IMR-90 (cell line): ENCODE results near the gene FOXK1. TPM values are rescaled to one million over a fixed set of nuclear protein-coding genes. Genes with fewer than 3 reads are reported as not detected.

Source experiments
- ATAC-seq: fragments of 200-7000 bp; cut with Tn5 transposase; 2 replicates; pipeline ENCODE4 v1.9.1; 2020; ENCODE audit warnings: low read depth, mild to moderate bottlenecking, moderate library complexity
- BruUV-seq: library from RNA; stranded (reverse); fragments of 400-500 nt; replicated peaks from 2 replicates; lab custom pipeline; 2021; lab: Mats Ljungman, UMichigan
- CTCF ChIA-PET: fragments of 300-600 bp; formaldehyde crosslinking; extraction: SDS; loops from one replicate; lab custom pipeline; 2021; ENCODE audit warnings: antibody characterized with exemption; lab: Yijun Ruan, JAX
- POLR2A ChIA-PET: fragments of 300-600 bp; sonication (Branson Sonifier 250); formaldehyde crosslinking; loops from one replicate; lab custom pipeline; 2022; ENCODE audit warnings: antibody characterized with exemption; ENCODE audit not compliant: unreplicated experiment; lab: Charles Lee
- DNase-seq: peaks from one replicate; pipeline ENCODE4 v3.0.0; 2013
- H2AFZ ChIP-seq: replicated peaks from 2 replicates; pipeline ENCODE3; 2013; ENCODE audit warnings: low read length, mild to moderate bottlenecking; ENCODE audit not compliant: poor library complexity
- H2AK5ac ChIP-seq: 2 replicates; pipeline ENCODE4 v1.6.1; 2013; ENCODE audit warnings: low read depth, low read length, inconsistent platforms
- H2AK9ac ChIP-seq: replicated peaks from 2 replicates; pipeline ENCODE3; 2013; ENCODE audit warnings: mild to moderate bottlenecking, low read depth, low read length, moderate library complexity; ENCODE audit not compliant: poor library complexity
- H2BK120ac ChIP-seq: 2 replicates; pipeline ENCODE4 v1.6.1; 2013; ENCODE audit warnings: low read depth, low read length, inconsistent platforms
- H2BK15ac ChIP-seq: 3 replicates; pipeline ENCODE4 v1.6.1; 2013; ENCODE audit warnings: low read depth, low read length, inconsistent platforms
- H2BK20ac ChIP-seq: 2 replicates; pipeline ENCODE4 v1.6.1; 2013; ENCODE audit warnings: low read depth, mild to moderate bottlenecking, inconsistent platforms, low read length, moderate library complexity
- H2BK5ac ChIP-seq: 2 replicates; pipeline ENCODE4 v1.6.1; 2013; ENCODE audit warnings: mild to moderate bottlenecking, low read depth, low read length, inconsistent platforms; ENCODE audit not compliant: poor library complexity, severe bottlenecking
- H3K14ac ChIP-seq: replicated peaks from 2 replicates; pipeline ENCODE4 v1.6.1; 2013; ENCODE audit warnings: low read depth, low read length, inconsistent platforms
- H3K18ac ChIP-seq: 2 replicates; pipeline ENCODE4 v1.6.1; 2013; ENCODE audit warnings: low read depth, low read length, control low read depth
- H3K23ac ChIP-seq: 2 replicates; pipeline ENCODE4 v1.6.1; 2013; ENCODE audit warnings: low read depth, low read length, inconsistent platforms
- H3K27ac ChIP-seq: 2 replicates; pipeline ENCODE4 v1.5.1; 2013; ENCODE audit warnings: mild to moderate bottlenecking, control low read depth, low read length; ENCODE audit not compliant: insufficient read depth
- H3K27me3 ChIP-seq: 2 replicates; pipeline ENCODE4 v1.6.1; 2013; ENCODE audit warnings: low read length; ENCODE audit not compliant: control insufficient read depth, insufficient read depth
- H3K36me3 ChIP-seq: 2 replicates; pipeline ENCODE4 v1.6.1; 2013; ENCODE audit warnings: low read length, mixed read lengths; ENCODE audit not compliant: control insufficient read depth, insufficient read depth
- H3K4ac ChIP-seq: 2 replicates; pipeline ENCODE4 v1.6.1; 2013; ENCODE audit warnings: low read depth, low read length, inconsistent platforms
- H3K4me1 ChIP-seq: 2 replicates; pipeline ENCODE4 v1.6.1; 2013; ENCODE audit warnings: low read length, mixed read lengths; ENCODE audit not compliant: control insufficient read depth, insufficient read depth
- H3K4me2 ChIP-seq: 2 replicates; pipeline ENCODE4 v1.6.1; 2013; ENCODE audit warnings: low read depth, mild to moderate bottlenecking, control low read depth, low read length, moderate library complexity
- H3K4me3 ChIP-seq: 2 replicates; pipeline ENCODE4 v1.5.1; 2013; ENCODE audit warnings: low read depth, mild to moderate bottlenecking, control low read depth, low read length, moderate library complexity; ENCODE audit not compliant: insufficient read depth
- H3K56ac ChIP-seq: 2 replicates; pipeline ENCODE4 v1.6.1; 2013; ENCODE audit warnings: low read length, inconsistent platforms; ENCODE audit not compliant: insufficient read depth; ENCODE audit errors: extremely low read depth
- H3K79me1 ChIP-seq, 2 experiments: 2 replicates each; pipeline ENCODE4 v1.6.1; 2013; ENCODE audit warnings: low read length in 2 of 2, inconsistent platforms in 1 of 2, low read depth in 1 of 2
- H3K9ac ChIP-seq: 2 replicates; pipeline ENCODE4 v1.6.1; 2013; ENCODE audit warnings: low read depth, low read length, control low read depth
- H3K9me1 ChIP-seq: 2 replicates; pipeline ENCODE4 v1.6.1; 2013; ENCODE audit warnings: low read length, inconsistent platforms; ENCODE audit not compliant: insufficient read depth
- H3K9me3 ChIP-seq: 2 replicates; pipeline ENCODE4 v1.6.1; 2013; ENCODE audit warnings: low read length; ENCODE audit not compliant: control insufficient read depth, insufficient read depth
- H4K20me1 ChIP-seq: 2 replicates; pipeline ENCODE4 v1.6.1; 2013; ENCODE audit warnings: low read length, inconsistent platforms; ENCODE audit not compliant: insufficient read depth
- H4K5ac ChIP-seq: 2 replicates; pipeline ENCODE4 v1.6.1; 2013; ENCODE audit warnings: mild to moderate bottlenecking, low read depth, low read length, control low read depth
- H4K8ac ChIP-seq, 2 experiments: 2 replicates each; pipeline ENCODE4 v1.6.1; 2013; ENCODE audit warnings: low read depth in 2 of 2, low read length in 2 of 2, control low read depth in 1 of 2, inconsistent platforms in 1 of 2
- H4K91ac ChIP-seq: 2 replicates; pipeline ENCODE4 v1.6.1; 2013; ENCODE audit warnings: low read depth, low read length, inconsistent platforms; ENCODE audit not compliant: insufficient read depth
- BHLHE40 ChIP-seq: fragments of 150-350 bp; IDR thresholded peaks from 2 replicates; pipeline ENCODE4 v1.6.1; 2016; ENCODE audit warnings: mild to moderate bottlenecking, low read depth, low read length
- CEBPB ChIP-seq: IDR thresholded peaks from 2 replicates; pipeline ENCODE4 v1.6.1; 2012; ENCODE audit warnings: low read depth, low read length, improper control_type of control experiment
- CHD1 ChIP-seq: IDR thresholded peaks from 2 replicates; pipeline ENCODE4 v1.6.1; 2012; ENCODE audit warnings: low read depth, low read length, improper control_type of control experiment
- CTCF ChIP-seq: conservative IDR thresholded peaks from 2 replicates; pipeline ENCODE4 v1.5.1; 2012; ENCODE audit warnings: mild to moderate bottlenecking, low read depth, low read length, improper control_type of control experiment
- ELK1 ChIP-seq: fragments of 150-350 bp; IDR thresholded peaks from 2 replicates; pipeline ENCODE4 v1.6.1; 2016; ENCODE audit warnings: low read depth, mild to moderate bottlenecking, low read length, moderate library complexity, borderline replicate concordance
- FOS ChIP-seq: fragments of 150-350 bp; IDR thresholded peaks from 2 replicates; pipeline ENCODE4 v1.6.1; 2016; ENCODE audit warnings: low read depth, low read length
- MAFK ChIP-seq: IDR thresholded peaks from 2 replicates; pipeline ENCODE4 v1.6.1; 2012; ENCODE audit warnings: low read depth, low read length, improper control_type of control experiment
- MAZ ChIP-seq: IDR thresholded peaks from 2 replicates; pipeline ENCODE4 v1.6.1; 2012; ENCODE audit warnings: low read depth, mild to moderate bottlenecking, low read length, improper control_type of control experiment, moderate library complexity, borderline replicate concordance
- MXI1 ChIP-seq: IDR thresholded peaks from 2 replicates; pipeline ENCODE4 v1.6.1; 2012; ENCODE audit warnings: low read depth, mild to moderate bottlenecking, low read length, moderate library complexity, borderline replicate concordance
- NFE2L2 ChIP-seq: fragments of 150-350 bp; IDR thresholded peaks from 2 replicates; pipeline ENCODE4 v1.6.1; 2016; ENCODE audit warnings: low read depth, mild to moderate bottlenecking, low read length
- POLR2A ChIP-seq: IDR thresholded peaks from 2 replicates; pipeline ENCODE4 v1.6.1; 2012; ENCODE audit warnings: mild to moderate bottlenecking, low read depth, low read length
- RAD21 ChIP-seq: IDR thresholded peaks from 2 replicates; pipeline ENCODE4 v1.6.1; 2012; ENCODE audit warnings: low read length, improper control_type of control experiment
- RCOR1 ChIP-seq: IDR thresholded peaks from 2 replicates; pipeline ENCODE4 v1.6.1; 2012; ENCODE audit warnings: mild to moderate bottlenecking, low read length, improper control_type of control experiment; ENCODE audit not compliant: insufficient replicate concordance
- RFX5 ChIP-seq: IDR thresholded peaks from 2 replicates; pipeline ENCODE4 v1.8.0; 2012; ENCODE audit warnings: low read depth, mild to moderate bottlenecking, low read length, moderate library complexity
- SMC3 ChIP-seq: fragments of 150-350 bp; IDR thresholded peaks from 2 replicates; pipeline ENCODE4 v1.6.1; 2016; ENCODE audit warnings: low read depth, mild to moderate bottlenecking, antibody characterized with exemption, low read length, moderate library complexity
- USF2 ChIP-seq: fragments of 150-350 bp; IDR thresholded peaks from 2 replicates; pipeline ENCODE4 v1.6.1; 2017; ENCODE audit warnings: mild to moderate bottlenecking, antibody characterized with exemption, low read length, low read depth
- WGBS, 2 experiments: methylation state at CpG; one replicate each; pipeline versions ENCODE4 v1.1.5 to v1.1.7; 2013; ENCODE audit warnings: missing lambda C conversion rate in 2 of 2; ENCODE audit not compliant: insufficient read length in 1 of 2; ENCODE audit errors: extremely low coverage in 2 of 2; 5-methylcytosine and 5-hydroxymethylcytosine counted together
- dilution Hi-C: fragments of 300-500 bp; cut with HindIII; formaldehyde crosslinking; loops from one replicate; pipeline ENCODE4 v1.14.3; 2018; ENCODE audit warnings: low sequenced_read_pairs; ENCODE audit not compliant: unreplicated experiment
- in situ Hi-C: fragments of 300-500 bp; cut with MboI; formaldehyde crosslinking; loops from 3 replicates; pipeline ENCODE4 v1.14.3; 2019; ENCODE audit warnings: low sequenced_read_pairs, inconsistent platforms, mixed read lengths
- intact Hi-C: fragments of 100-400 bp; cut with micrococcal nuclease; formaldehyde crosslinking; loops from 2 replicates; pipeline ENCODE4 v1.10.0; 2022
- polyA plus RNA-seq, 3 experiments: library from polyadenylated mRNA; depleted of rRNA; stranded (reverse); fragments of >200 nt; gene quantifications; 2 replicates each; pipeline ENCODE4 v1.2.3, GENCODE V29; 2012; ENCODE audit warnings: low replicate concordance in 1 of 3
- total RNA-seq: library from RNA; depleted of rRNA; stranded (reverse); fragments of >200 nt; gene quantifications from 2 replicates; pipeline ENCODE4 v1.2.3, GENCODE V29; 2012

The FOXK1 gene
- total and polyA plus RNA-seq, 2 of the 4 experiments (the other 2 are of a cell fraction) = 4.3 to 8.8 TPM

GRCh38 chr7:4711093-4711492 lies 29.0 kb downstream of the FOXK1 start:
- Histone ChIP-seq H3K56ac (no peak overlapping the region), H2BK5ac (no peak overlapping the region), H3K36me3 (peaks cover 10% of the 10 kb centered on the region), H3K4me3 (no peak overlapping the region), H3K27me3 (no peaks in the 10 kb centered on the region), H3K9me3 (no peaks in the 10 kb centered on the region), H3K4me2 (no peak overlapping the region), H3K14ac (no peak overlapping the region), H3K18ac (no peak overlapping the region), H2AK9ac (no peak overlapping the region), H3K4me1 (peaks cover 29% of the 10 kb centered on the region), H2BK15ac (no peak overlapping the region), H2BK120ac (no peak overlapping the region), H4K5ac (no peak overlapping the region), H2BK20ac (no peak overlapping the region), H3K27ac (no peak overlapping the region), H3K4ac (no peak overlapping the region; the same call in 1 of the 2 replicates), H3K9ac (no peak overlapping the region), H4K8ac (no peak overlapping the region), H4K91ac (no peak overlapping the region), H2AFZ (no peak overlapping the region), H4K20me1 (peaks cover 98% of the 10 kb centered on the region), H3K23ac (no peak overlapping the region), H3K9me1 (peaks cover 45% of the 10 kb centered on the region), H2AK5ac (no peak overlapping the region; the same call in 1 of the 2 replicates), H3K79me1 (peaks cover 41 to 97% of the 10 kb centered on the region in 2 experiments)
- no peak for ATAC-seq
- no peak for DNase-seq
- TF ChIP-seq RFX5 = no peak
- no peak for TF ChIP-seq USF2
- no peak for TF ChIP-seq NFE2L2
- no peak for TF ChIP-seq CHD1
- no peak for TF ChIP-seq POLR2A
- no peak for TF ChIP-seq CEBPB
- no peak for TF ChIP-seq RCOR1
- TF ChIP-seq CTCF = no peak
- TF ChIP-seq MAFK = no peak
- no peak for TF ChIP-seq RAD21
- TF ChIP-seq FOS = no peak
- no peak for TF ChIP-seq ELK1
- TF ChIP-seq SMC3 = no peak
- no peak for TF ChIP-seq BHLHE40
- TF ChIP-seq MAZ = no peak
- TF ChIP-seq MXI1 = no peak
- WGBS, 2 experiments = 90% methylated on average over 2 of the region's 10 CpGs; no CpG with 5 or more reads in 1 of the 2 experiments
- in situ Hi-C loops = no loop called here
- ChIA-PET POLR2A (no interaction called here), CTCF (interaction anchor here (0.6 kb wide), 1 partner anchor 13 kb away, joined by 4 read pairs; no protein-coding TSS in a partner anchor)
- intact Hi-C loops = no loop called here
- no TSS peak for BruUV-seq
- dilution Hi-C loops = no loop called here
